CD4-positive, alpha-beta T cell treated with Interleukin-21 for 1 hour (primary cell): ENCODE data around the gene F5.

ENCODE experiments used
- DNase-seq: peaks from one replicate; pipeline ENCODE4 v3.0.0-alpha.2; 2020

The F5 gene

DNA sequence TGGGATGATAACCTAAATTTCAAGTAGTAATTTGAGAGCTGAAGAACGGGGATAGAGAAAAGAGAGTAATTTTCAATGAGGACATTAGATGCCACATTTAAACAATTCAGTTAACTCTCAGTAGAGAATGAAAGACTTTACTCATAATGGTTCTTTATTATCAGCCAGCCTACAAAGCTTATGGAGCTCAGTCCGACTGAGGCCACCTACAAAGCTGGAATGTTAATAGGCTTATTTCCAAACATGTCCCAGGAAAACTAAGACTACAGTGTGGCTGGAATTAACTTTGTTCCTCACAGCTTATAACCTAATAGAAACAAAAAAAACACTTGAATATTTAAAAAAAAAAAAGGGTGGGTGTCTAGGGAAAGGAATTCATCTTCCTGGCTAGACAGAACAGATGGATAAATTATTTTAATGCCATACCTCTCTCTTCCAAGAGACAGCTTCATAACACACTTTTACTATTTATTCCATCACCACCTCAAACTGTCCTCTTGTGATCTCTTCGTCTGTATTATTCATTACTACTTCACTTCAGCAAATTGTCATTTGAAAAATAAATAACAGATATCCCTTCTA lies 110.4 kb downstream of the F5 start:
- DNase-seq, result no peak

- DNase-seq, result no peak
Measured at GRCh38 chr1:169474302-169474995, 111.8 kb downstream of the F5 start.

- DNase-seq, result no peak
Measured at GRCh38 chr1:169473347-169473746, 112.9 kb downstream of the F5 start.

DNA sequence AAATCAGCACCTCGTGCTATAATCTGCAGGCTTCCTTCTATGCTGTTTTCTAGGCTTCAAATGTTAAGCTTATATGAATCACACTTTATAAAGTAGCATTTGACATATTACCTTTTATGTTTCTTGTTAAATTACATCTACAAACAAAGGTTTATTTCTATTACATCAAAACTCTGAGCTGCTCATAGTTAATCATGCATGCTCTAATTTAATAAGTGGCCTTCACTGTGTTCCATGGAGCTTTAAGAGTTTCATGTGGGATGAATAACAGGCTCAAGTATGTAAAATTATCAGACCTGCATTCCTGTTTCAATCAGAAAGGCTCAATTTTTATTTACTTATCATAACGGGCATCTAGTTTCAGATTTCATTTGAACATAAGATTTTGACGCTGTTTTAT lies 113.5 kb downstream of the F5 start:
- no peak for DNase-seq

DNA sequence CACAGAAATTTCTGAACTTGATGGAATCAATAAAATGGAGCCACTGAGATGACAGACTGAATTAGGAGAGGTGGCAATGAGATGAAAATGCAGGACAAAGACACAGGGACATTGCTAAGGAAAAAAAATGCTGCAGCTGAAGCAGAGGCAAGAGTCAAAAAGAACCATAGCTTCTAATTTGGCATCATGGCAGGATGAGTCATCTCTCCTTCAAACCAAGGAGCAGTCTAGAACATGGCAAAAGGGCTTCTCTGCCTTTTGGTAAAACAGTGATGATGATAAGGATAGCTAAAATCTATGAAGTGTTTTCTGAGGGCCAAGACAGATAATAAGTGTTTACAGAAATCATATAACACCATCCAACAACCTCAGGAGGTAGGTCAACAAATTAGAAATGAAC lies 117.3 kb downstream of the F5 start:
- DNase-seq, result no peak

DNA sequence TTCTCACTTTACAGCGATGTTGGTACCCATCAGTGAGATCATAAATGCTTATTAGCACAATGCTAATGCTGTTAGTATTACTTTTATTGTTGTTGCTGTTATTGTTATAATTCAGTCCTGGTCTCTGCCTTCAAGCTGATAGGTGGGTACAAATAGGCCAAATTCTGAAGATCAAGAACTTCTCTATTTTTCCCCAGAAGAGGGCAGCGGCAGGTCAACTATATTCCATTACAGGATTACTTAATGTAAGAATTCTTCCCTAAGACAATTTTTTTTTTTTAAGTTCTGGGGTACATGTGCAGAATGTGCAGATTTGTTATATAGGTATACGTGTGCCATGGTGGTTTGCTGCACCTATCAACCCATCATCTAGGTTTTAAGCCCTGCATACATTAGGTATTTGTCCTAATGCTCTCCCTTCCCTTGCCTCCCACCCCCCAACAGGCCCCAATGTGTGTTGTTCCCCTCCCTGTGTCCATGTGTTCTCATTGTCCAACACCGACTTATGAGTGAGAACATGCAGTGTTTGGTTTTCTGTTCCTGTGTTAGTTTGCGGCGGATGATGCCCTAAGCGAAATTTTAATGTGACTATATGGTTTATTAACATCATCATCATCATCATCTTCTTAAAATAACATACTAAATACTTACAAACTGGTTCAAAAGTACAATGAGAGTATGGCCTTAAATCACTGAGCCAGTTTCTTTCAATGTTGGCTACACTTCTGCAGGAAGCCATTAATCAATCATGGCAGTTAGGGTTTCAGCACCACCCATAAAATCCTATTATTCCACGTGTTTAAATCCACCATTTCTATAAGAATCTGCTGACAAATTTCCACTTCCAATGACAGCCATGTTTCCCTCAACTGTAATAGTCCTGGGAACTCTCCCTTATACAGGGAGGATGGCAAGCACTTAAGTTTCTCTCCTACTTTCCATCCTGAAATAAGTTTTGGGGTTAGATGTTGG lies 119.7 kb downstream of the F5 start:
- DNase-seq, result peak; percentile 40

DNA sequence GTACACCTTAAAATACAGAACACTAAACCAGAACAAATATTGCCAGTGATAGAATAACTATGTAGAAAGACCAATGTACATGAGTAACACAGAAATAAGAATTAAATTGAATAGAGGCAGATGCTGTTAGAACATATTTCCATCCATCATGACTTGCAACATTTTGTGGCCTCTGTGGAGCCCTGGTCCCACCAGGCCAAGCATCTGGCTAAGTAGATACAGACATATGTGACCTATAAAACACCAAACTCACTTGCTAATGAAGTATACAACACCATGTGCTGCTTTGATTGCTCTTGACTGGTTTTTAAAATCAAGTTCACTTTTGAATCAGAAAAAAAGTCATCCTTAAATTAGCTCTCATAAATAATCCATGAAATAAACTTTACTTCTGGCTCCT lies 121.0 kb downstream of the F5 start:
- DNase-seq, result no peak
